Stimulated activated CD4-positive, alpha-beta T cell treated with anti-CD3 and anti-CD28 coated beads, Interleukin-15, amount 100 ng/mL, for 24 hours (primary cell): ENCODE results near the gene SLC25A13.

Experiments used
- DNase-seq: peaks from one replicate; pipeline ENCODE4 v3.0.0-alpha.2; 2020

SLC25A13 gene

GRCh38 chr7:96322847-96323461 lies 1.1 kb upstream of the SLC25A13 start:
- DNase-seq, result peak; percentile 34

DNA sequence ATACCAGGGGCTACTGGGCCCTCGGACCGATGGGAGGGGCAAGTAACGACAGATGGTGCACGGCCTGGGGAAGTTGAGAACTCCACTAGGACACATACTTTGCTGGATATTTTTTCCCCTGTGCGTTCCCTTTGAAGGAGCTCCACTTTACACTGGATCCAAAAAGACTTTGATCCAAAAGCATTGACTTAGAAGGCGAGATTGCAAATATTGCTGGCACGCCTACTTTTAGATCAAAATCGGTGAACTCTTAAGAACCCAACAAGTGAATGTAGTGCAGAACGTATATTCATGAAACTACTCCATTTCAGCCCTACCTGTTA lies 436 bp upstream of the SLC25A13 start:
- no peak for DNase-seq

DNA sequence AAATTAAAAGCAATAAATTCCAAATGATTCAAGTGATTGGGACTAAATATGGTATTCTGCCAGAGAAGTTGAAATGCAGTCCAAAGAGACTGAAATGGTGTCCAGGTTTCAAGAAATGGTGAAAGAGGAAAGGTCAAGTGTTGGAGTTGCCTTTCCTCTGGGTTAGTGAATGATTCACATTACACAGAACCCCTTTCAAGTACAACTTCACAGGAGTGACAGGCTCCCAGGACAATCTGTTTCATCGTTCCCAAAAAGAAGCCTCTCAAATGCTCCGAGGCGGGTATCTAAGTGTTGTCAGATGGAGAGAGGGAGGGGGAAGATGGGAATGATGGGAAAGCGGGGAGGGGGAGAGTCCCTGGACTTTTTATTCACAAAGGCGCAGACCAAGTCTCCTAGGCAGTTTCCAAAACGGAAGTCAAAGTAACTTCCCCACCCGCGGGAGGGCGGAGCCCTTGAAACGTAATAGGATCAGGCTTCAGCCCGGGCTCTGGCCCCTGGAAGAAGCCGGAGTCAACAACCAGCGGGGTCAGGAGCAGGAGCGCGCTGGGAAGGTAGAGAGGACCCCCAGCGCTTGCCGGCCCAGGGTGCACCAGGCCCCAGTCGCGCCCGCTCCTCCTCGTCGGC lies 754 bp downstream of the SLC25A13 start:
- peak; percentile 80 for DNase-seq

- DNase-seq, result peak; percentile 19
Observed at GRCh38 chr7:96320442-96320841, 1.5 kb downstream of the SLC25A13 start.

- no peak for DNase-seq
Observed at GRCh38 chr7:96319439-96319838, 2.5 kb downstream of the SLC25A13 start.

DNA sequence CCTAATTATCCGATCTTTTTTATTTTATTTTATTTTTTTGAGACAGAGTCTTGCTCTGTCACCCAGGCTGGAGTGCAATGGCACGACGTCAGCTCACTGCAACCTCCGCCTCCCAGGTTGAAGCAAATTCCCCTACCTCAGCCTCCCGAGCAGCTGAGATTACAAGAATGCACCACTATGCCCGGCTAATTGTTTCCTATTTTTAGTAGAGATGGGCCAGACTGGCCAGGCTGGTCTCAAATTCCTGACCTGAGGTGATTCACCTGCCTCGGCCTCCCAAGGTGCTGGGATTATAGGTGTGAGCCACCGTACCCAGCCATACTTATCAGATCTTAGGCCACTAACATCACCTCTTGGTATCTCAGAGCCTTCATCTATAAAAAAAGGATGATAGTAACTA lies 4.9 kb downstream of the SLC25A13 start:
- no peak for DNase-seq

DNA sequence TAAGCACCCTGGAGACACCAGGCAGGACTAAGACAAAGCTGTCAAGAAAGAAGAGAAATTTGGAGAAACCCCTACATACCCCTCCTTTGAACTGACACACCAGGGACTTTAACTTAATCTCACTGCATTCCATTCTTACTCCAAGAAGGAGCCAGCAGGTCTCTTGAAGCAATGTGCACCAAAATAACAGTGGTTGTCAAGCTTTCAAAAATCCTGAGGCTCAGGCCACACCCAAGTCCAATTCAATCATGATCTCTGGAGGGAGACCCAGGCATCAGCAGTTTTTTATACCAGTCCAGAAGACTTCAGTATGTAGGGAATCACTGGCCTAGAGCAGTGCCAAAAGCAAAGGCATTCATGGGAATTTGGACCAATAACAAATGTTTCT lies 6.8 kb downstream of the SLC25A13 start:
- no peak for DNase-seq

GRCh38 chr7:96314402-96315124 lies 7.3 kb downstream of the SLC25A13 start:
- DNase-seq, result no peak

DNA sequence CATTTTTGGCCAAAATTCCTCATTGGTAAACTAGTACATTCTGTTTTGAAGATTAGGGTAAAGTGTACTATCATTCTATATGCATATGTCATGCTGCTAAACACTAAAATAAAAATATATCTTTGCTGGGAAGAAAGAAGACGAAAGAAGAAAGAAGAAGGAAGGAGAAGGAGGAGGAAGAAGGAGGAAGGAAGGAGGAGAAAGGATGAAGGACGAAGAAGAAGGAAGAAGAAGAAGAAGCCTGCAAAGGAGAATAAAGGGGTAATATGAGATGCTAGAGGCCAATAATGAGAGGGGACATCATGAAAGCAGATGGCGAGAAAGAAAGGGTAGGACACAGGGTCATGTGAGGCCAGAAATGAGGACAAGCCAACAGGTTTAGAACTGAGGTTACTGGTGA lies 8.0 kb downstream of the SLC25A13 start:
- no peak for DNase-seq

GRCh38 chr7:96312502-96312901 lies 9.4 kb downstream of the SLC25A13 start:
- no peak for DNase-seq

GRCh38 chr7:96311967-96312366 lies 9.9 kb downstream of the SLC25A13 start:
- DNase-seq, result no peak

GRCh38 chr7:96310110-96310509 lies 11.8 kb downstream of the SLC25A13 start:
- no peak for DNase-seq

GRCh38 chr7:96308950-96309263 lies 13.0 kb downstream of the SLC25A13 start:
- no peak for DNase-seq

DNA sequence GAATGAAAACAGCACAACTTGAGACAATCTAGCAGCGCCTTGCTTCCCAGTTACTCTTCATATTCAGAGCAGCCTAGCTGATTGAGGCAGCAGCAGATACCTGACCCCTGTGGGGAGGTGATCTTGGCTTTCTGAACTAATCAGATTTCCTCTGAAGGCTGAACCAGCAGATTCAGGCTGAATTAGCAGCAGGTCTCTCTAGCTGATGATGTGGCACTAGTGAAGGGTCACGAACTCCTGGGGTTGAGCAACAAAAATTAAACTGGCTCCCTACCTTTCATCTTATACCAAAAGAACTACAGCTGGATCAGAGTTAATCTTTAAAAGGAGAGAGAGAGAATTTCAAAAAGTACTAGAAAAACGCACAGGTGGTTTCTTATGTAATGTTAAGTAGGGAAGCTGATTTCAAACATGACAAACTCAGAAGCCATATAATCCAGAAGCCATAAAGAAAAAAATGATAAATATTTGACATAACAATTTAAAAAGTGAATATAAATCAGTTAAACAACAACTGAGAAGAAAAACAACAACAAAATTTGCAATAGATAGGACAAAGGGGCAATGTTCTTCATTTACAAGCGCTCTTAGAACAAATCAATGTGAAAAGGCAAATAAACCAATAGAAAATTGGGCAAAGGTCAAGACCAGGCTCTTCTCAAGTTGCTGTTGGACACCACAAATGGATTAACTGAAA lies 13.5 kb downstream of the SLC25A13 start:
- DNase-seq, result no peak

DNA sequence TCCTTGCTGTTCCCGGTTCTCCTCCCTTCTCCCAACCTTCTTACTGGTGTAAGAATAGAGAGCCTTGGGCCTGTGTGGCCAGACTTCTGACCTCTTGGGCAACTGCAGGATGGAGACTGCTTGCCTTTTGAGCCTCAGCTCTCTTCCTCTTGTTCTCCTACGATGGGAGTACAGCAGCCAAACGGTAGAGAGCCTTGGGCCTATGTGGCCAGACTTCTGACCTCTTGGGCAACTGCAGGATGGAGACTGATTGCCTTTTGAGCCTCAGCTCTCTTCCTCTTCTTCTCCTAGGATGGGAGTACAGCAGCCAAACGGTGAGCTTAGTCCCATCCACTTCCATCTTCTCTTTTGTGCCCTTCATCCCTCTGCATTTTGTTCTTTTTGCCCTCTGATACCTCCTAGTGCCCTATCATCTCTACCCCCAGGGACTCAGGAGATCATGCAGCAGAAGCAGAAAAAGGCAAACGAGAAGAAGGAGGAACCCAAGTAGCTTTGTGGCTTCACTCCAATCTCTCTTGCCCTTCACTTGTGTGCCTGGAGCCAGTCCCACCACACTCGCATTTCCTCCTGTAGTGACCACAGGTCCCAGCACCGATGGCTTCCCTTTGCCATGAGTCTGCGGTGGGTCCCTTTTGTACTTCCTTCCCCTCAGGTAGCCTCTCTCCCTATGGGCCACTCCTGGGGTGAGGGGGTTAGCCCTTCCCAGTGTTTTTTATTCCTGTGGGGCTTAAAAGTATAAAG lies 15.3 kb downstream of the SLC25A13 start:
- DNase-seq, result no peak

GRCh38 chr7:96305915-96306314 lies 16.0 kb downstream of the SLC25A13 start:
- no peak for DNase-seq

GRCh38 chr7:96304573-96304972 lies 17.3 kb downstream of the SLC25A13 start:
- no peak for DNase-seq

- no peak for DNase-seq
Observed at GRCh38 chr7:96303686-96304443, 18.0 kb downstream of the SLC25A13 start.

DNA sequence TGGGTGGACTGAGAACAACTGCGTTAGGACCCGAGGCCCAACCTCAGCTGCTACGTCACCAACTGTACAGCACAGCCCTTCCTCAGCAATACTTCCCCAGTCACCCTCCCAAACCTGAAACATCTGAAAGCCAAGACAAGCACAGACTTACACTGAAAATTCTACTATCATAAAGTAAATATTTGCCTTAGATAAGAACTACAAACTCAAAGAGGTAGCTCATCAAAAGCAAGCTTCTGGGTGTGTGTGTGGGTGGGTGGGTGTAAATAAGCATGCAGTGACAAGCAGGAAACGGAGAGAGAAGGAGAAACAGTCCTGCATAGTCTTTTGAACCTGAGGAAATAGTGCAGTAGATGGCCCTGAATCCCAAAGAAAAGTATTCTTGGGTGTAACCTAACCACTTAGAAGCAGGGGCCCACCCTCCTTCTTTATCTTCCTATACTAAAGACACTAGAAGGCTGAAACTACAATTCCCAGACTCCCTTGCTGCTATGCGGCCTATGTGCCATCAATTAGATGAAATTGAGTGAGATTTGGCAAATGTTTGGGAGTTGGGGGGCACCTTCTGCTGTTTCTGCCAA lies 18.7 kb downstream of the SLC25A13 start:
- DNase-seq, result no peak

GRCh38 chr7:96300986-96301385 lies 20.9 kb downstream of the SLC25A13 start:
- no peak for DNase-seq

DNA sequence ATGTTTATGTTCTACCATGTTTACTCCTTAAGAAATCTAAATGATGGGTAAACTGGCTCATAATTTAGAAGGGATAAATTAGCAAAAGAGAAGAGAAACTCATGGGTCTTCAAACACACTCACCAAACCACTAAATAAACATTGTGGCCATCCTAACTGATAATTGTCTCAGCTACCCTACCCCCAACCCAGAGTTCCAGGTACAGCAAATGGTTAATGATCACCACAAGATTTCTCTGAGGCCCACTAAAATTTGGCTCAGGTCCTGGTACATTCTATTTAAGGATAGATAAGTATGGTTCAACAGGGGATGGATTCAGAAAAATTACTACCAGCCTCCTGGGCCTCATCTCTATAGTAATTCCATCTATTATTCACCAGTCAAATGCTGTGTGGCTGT lies 21.4 kb downstream of the SLC25A13 start:
- DNase-seq, result no peak

DNA sequence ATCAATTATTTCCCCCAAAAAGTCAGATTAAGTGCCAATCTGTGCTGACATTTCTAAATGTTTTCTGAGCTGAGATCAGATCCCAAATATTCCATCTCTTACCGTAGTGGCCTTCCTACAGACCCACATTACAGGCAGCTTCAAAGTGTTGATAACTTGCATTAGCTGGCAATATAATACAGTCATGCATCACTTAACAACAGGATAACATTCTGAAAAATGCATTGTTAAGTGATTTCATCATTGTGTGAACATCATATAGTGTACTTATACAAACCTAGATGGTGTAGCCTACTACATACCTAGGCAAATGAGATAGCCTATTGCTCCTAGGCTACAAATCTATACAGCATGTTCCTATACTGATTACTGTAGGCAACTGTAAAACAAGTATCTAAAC lies 22.4 kb downstream of the SLC25A13 start:
- DNase-seq, result no peak
